ENCODE data around the gene TK2. TPM values are rescaled to one million over a fixed set of nuclear protein-coding genes. Genes with fewer than 3 reads are reported as not detected.
A peak's percentile ranks its signal among the peaks of the same experiment; 100 is the strongest.

The TK2 gene
- total and polyA plus RNA-seq, 2 donors from 2014 or later = 31.0 to 44.2 TPM

GRCh38 chr16:66554495-66554894, 4.6 kb upstream of the TK2 start:
- Histone ChIP-seq H3K4me3 (ENCODE audit: low read length in 3 of 3) (no peak overlapping the region), H3K4me1 (ENCODE audit: control insufficient read depth in 2 of 3, insufficient read depth in 2 of 3, low read depth in 1 of 3, low read length in 3 of 3) (peaks cover 0 to 19% (median 16%) of the 10 kb centered on the region in 3 donors)
- TF ChIP-seq CTCF (IDR thresholded peaks at IDR 0.05; ENCODE audit: borderline replicate concordance, extremely low read depth, insufficient read depth) = no peak

GRCh38 chr16:66554021-66554420, 4.1 kb upstream of the TK2 start:
- Histone ChIP-seq H3K27me3 (ENCODE audit: control insufficient read depth, insufficient read depth, low read length) (no peaks in the 10 kb centered on the region), H3K36me3 (ENCODE audit: control insufficient read depth in 2 of 3, insufficient read depth in 3 of 3, low read length in 3 of 3) (no peaks in the 10 kb centered on the region), H3K4me3 (ENCODE audit: low read length in 3 of 3) (peak overlapping the region in 1 of 3 donors; percentile 22), H3K4me1 (ENCODE audit: control insufficient read depth in 2 of 3, insufficient read depth in 2 of 3, low read depth in 1 of 3, low read length in 3 of 3) (peaks cover 0 to 21% (median 16%) of the 10 kb centered on the region in 3 donors), H3K9ac (ENCODE audit: low read length in 3 of 3) (no peak overlapping the region), H3K27ac (ENCODE audit: low read depth in 2 of 2, low read length in 2 of 2) (no peak overlapping the region), H3K9me3 (ENCODE audit: control insufficient read depth in 2 of 3, insufficient read depth in 1 of 3, low read length in 3 of 3) (no peaks in the 10 kb centered on the region)
- FAIRE-seq (no peak), DNase-seq (no peak)
- intact Hi-C loops (cut with DNase I) = no loop called here
- no peak for TF ChIP-seq CTCF (IDR thresholded peaks at IDR 0.05; ENCODE audit: borderline replicate concordance, extremely low read depth, insufficient read depth)

More at GRCh38 chr16:66554495-66554894, 4.6 kb upstream of the TK2 start:
- Histone ChIP-seq H3K27me3 (ENCODE audit: control insufficient read depth, insufficient read depth, low read length) (no peaks in the 10 kb centered on the region), H3K36me3 (ENCODE audit: control insufficient read depth in 2 of 3, insufficient read depth in 3 of 3, low read length in 3 of 3) (no peaks in the 10 kb centered on the region), H3K9ac (ENCODE audit: low read length in 3 of 3) (no peak overlapping the region), H3K27ac (ENCODE audit: low read depth in 2 of 2, low read length in 2 of 2) (no peak overlapping the region), H3K9me3 (ENCODE audit: control insufficient read depth in 2 of 3, insufficient read depth in 1 of 3, low read length in 3 of 3) (no peaks in the 10 kb centered on the region)
- intact Hi-C loops (cut with DNase I) = no loop called here
- FAIRE-seq = no peak
- DNase-seq = no peak

GRCh38 chr16:66553223-66553622, 3.3 kb upstream of the TK2 start:
- Histone ChIP-seq H3K27me3 (ENCODE audit: control insufficient read depth, insufficient read depth, low read length) (no peaks in the 10 kb centered on the region), H3K4me3 (ENCODE audit: low read length in 3 of 3) (peak overlapping the region; percentile 88 to 95 (median 88)), H3K9ac (ENCODE audit: low read length in 3 of 3) (peak overlapping the region in 1 of 3 donors; percentile 1), H3K36me3 (ENCODE audit: control insufficient read depth in 2 of 3, insufficient read depth in 3 of 3, low read length in 3 of 3) (no peaks in the 10 kb centered on the region), H3K9me3 (ENCODE audit: control insufficient read depth in 2 of 3, insufficient read depth in 1 of 3, low read length in 3 of 3) (no peaks in the 10 kb centered on the region), H3K4me1 (ENCODE audit: control insufficient read depth in 2 of 3, insufficient read depth in 2 of 3, low read depth in 1 of 3, low read length in 3 of 3) (peaks cover 0 to 22% (median 16%) of the 10 kb centered on the region in 3 donors), H3K27ac (ENCODE audit: low read depth in 2 of 2, low read length in 2 of 2) (no peak overlapping the region)
- no peak for TF ChIP-seq CTCF (IDR thresholded peaks at IDR 0.05; ENCODE audit: borderline replicate concordance, extremely low read depth, insufficient read depth)
- FAIRE-seq = no peak
- DNase-seq = peak in 1 of 5 donors; percentile 31
- intact Hi-C loops (cut with DNase I) = no loop called here

Data from kidney (tissue), 14 donors.